ACC112 (cell line): ENCODE measurements around the gene MAP6D1.

ENCODE experiments used
- H2AFZ ChIP-seq: fragments of 200-600 bp; sonication (generic); one replicate; pipeline ENCODE4 v1.6.0; 2017; ENCODE audit warnings: antibody characterized with exemption, low read length; ENCODE audit not compliant: unreplicated experiment
- H3K27ac ChIP-seq: fragments of 200-600 bp; sonication (generic); 2 replicates; pipeline ENCODE4 v1.5.1; 2014; ENCODE audit warnings: low read depth, mild to moderate bottlenecking, antibody characterized with exemption, low read length, moderate library complexity
- H3K27me3 ChIP-seq: fragments of 200-600 bp; sonication (generic); 2 replicates; pipeline ENCODE4 v1.6.1; 2014; ENCODE audit warnings: mild to moderate bottlenecking, antibody characterized with exemption, low read length, moderate library complexity, mixed read lengths; ENCODE audit not compliant: insufficient read depth
- H3K36me3 ChIP-seq: fragments of 200-600 bp; sonication (generic); 2 replicates; pipeline ENCODE4 v1.6.1; 2016; ENCODE audit warnings: mild to moderate bottlenecking, antibody characterized with exemption, low read length, moderate library complexity, mixed read lengths; ENCODE audit not compliant: insufficient read depth
- H3K4me1 ChIP-seq: fragments of 200-600 bp; sonication (generic); one replicate; pipeline ENCODE4 v1.6.1; 2016; ENCODE audit warnings: low read length, mixed read lengths; ENCODE audit not compliant: insufficient read depth, unreplicated experiment, control insufficient read depth
- H3K4me3 ChIP-seq: fragments of 200-600 bp; sonication (generic); 2 replicates; pipeline ENCODE4 v1.5.1; 2014; ENCODE audit warnings: mild to moderate bottlenecking, low read depth, low read length
- H3K79me2 ChIP-seq: fragments of 200-600 bp; sonication (generic); one replicate; pipeline ENCODE4 v1.6.0; 2016; ENCODE audit warnings: low read length; ENCODE audit not compliant: control insufficient read depth, unreplicated experiment, insufficient read depth

MAP6D1 gene

DNA sequence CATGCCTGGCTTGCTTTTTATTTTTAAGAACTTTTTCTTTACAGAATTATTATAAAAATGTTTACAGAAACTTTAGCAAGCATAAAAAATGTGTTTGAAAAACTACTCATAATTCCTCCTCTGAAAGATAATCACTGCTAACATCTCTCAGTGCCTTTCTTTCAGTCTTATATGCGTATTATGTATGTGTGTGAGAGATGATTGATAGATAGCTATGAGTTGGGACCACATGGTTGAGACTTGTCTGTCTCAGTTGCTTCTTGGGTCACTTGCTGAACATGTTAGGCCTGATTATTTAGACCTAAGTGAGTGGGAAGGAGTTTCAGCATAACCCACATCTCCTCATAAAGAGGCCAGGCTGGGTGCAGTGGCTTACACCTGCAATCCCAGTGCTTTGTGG, 11.1 kb downstream of the MAP6D1 start:
- Histone ChIP-seq H3K79me2 (no peaks in the 10 kb centered on the region), H2AFZ (no peak overlapping the region), H3K27ac (no peak overlapping the region), H3K27me3 (no peaks in the 10 kb centered on the region), H3K4me1 (no peaks in the 10 kb centered on the region), H3K36me3 (peaks cover 21% of the 10 kb centered on the region; the same call in 1 of the 2 replicates), H3K4me3 (no peak overlapping the region)

DNA sequence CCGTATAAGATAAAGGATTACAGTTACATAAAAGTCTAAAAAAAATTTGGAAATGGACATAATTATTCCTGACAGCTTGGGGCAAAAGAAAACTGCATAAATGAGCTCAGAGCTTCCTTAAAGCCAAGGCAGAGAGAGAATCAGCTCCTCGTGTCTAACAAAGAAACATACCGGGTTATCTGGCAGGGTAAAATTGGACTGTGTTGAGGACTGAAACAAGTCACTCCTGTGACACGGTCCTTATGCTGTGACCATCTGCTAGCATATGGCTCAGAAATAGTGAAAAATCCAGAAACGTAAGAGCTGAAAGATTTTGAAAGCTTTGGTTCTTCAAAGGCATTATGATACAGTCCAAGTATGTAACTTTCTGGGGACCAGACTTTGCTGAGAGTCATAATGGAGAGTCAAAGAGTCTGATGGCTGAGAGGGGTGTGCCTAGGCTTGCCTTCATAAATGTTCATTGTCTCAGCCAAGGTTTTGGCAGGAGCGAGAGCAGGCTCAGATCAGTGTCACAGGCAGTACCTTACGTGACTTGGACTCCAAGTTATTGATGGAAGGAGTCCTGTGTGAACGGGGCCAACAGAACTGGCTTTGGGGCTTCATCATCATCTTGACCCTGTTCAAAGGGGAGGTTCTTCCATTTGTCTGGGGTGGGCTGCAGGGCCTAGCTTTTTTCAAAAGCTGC, 12.5 kb downstream of the MAP6D1 start:
- Histone ChIP-seq H3K27ac (no peak overlapping the region), H2AFZ (no peak overlapping the region), H3K36me3 (peaks cover 32% of the 10 kb centered on the region)

DNA sequence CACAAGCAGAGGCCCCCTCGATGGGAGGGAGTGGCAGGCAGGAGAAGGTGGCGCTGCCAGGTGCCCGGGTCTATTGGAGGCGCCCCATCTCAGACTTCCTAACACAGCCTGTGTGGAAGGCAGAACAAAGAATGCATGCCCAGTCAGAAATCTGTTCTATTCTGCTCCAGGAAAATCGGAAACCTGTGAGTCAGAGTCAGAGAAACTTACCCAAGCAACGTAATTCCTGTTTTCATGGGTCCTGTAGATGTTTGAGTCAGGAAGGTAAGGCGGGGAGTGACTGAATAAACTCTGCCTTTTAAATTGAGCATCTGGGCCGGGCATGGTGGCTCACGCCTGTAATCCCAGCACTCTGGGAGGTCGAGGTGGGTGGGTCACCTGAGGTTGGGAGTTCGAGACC, 13.7 kb downstream of the MAP6D1 start:
- H3K36me3 ChIP-seq, result peaks cover 38% of the 10 kb centered on the region
- H2AFZ ChIP-seq, result no peak overlapping the region
- no peaks in the 10 kb centered on the region for H3K4me1 ChIP-seq
- H3K4me3 ChIP-seq, result no peak overlapping the region
- no peaks in the 10 kb centered on the region for H3K27me3 ChIP-seq
- H3K27ac ChIP-seq, result no peak overlapping the region
- H3K79me2 ChIP-seq, result no peaks in the 10 kb centered on the region

More for the DNA sequence above, 12.5 kb downstream of the MAP6D1 start:
- Histone ChIP-seq H3K4me1 (no peaks in the 10 kb centered on the region), H3K79me2 (no peaks in the 10 kb centered on the region), H3K27me3 (no peaks in the 10 kb centered on the region), H3K4me3 (no peak overlapping the region)

DNA sequence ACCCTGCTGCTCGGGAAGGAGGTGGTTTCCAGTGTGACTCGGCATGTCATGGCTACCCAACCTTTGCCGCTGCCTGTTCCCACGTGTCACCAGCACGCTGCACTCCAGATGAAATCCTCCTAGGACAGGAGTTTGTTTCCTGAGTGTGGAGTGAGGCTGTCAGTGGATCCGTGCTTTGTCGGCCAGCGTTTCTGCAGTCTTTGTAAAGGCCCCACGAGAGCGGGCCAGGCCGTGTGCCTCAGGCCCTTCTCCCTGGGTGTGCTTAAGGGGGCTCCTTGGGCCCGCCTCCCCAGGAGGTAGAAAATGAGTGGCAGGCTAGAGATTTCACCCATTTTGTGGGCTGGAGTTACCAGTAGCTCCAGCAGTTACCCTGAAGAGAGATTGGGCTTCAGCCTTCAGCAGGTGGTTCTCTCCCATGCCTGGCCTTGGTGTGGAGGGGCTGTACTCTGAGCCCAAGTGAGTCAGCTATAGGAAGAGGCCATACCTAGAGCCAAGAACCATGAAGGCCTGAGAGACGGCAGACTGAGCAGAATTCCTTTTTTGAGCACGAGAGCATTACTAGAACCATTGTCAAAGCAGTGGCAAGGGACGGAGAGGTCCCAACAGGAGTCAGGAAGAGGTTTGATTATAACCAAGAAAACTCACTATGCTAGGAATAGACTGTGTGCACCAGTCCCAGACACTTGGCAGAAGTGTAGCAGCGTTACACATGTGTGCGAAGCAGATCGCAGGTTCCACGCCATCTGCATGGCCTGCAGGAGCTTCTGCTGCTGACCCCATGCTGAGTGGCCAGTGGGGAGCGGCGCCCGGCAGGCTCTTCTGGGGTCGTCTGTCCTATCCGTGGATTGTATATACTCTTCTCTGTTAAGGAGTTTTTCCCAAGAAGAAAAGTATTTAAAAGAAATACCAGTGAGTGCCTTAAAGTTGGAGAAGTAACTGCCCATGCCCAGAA, 14.5 kb downstream of the MAP6D1 start:
- Histone ChIP-seq H3K27me3 (no peaks in the 10 kb centered on the region), H3K4me1 (no peaks in the 10 kb centered on the region), H3K79me2 (no peaks in the 10 kb centered on the region), H3K36me3 (peaks cover 40% of the 10 kb centered on the region), H3K27ac (no peak overlapping the region), H3K4me3 (no peak overlapping the region), H2AFZ (no peak overlapping the region)

DNA sequence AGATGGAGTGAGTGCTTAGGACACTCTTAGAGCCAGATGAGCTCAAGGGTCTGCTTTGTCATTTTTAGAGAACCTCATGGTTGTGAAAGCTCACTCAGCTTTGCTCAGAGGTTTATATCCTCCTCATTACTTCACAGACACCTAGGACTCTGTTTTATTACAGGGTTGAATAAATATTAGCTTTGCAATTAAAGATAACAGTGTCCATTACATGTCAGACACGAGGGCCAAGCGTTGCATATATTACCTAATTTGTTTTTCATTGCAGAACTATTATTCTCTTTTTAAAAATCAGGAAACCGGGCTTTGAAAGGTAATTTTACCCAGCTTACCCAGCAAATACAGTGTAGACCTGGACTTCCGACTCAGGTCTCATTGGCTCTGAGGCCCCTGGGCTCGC, 16.1 kb downstream of the MAP6D1 start:
- Histone ChIP-seq H3K36me3 (peaks cover 44% of the 10 kb centered on the region), H2AFZ (no peak overlapping the region)

DNA sequence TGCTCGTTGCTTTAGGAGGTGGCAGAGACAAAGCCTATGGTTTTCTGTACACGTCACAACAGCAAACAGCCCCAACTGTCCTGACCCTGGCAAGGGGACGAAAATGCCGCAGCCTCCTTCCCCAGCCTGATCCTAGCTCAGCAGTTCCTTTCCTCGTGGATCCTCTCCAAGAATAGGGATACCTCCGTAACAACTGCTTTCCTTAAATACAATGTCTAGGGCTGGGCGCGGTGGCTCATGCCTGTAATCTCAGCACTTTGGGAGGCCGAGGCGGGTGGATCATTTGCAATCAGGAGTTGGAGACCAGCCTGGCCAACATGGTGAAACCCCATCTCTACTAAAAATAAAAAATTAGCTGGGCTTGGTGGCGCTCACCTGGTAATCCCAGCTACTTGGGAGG, 17.0 kb downstream of the MAP6D1 start:
- Histone ChIP-seq H2AFZ (no peak overlapping the region), H3K79me2 (no peaks in the 10 kb centered on the region), H3K36me3 (peaks cover 52% of the 10 kb centered on the region), H3K27ac (no peak overlapping the region), H3K4me1 (no peaks in the 10 kb centered on the region), H3K4me3 (no peak overlapping the region), H3K27me3 (no peaks in the 10 kb centered on the region)

More for the DNA sequence above, 16.1 kb downstream of the MAP6D1 start:
- Histone ChIP-seq H3K4me1 (no peaks in the 10 kb centered on the region), H3K79me2 (no peaks in the 10 kb centered on the region), H3K4me3 (no peak overlapping the region), H3K27ac (no peak overlapping the region), H3K27me3 (no peaks in the 10 kb centered on the region)

DNA sequence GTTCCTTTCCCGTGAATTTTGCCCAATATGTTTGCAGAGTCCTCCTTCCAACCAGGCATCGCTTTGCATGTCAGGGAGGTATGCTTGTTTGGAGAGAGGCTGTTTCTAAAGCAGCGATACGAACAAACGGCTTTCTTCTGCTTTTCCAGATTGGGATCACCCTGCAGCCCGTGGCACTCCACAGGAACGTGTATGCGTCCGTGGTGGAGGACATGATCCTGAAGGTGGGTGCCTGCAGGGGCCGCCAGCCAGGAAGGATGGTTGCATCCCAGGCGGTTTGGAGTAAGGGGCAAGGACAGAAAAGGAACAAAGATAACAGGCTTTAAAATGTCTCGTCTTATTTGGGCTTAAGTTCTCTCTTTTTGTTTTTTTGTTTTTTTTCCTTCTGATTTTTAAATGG, 17.5 kb downstream of the MAP6D1 start:
- no peaks in the 10 kb centered on the region for H3K4me1 ChIP-seq
- peaks cover 53% of the 10 kb centered on the region for H3K36me3 ChIP-seq
- no peaks in the 10 kb centered on the region for H3K79me2 ChIP-seq

DNA sequence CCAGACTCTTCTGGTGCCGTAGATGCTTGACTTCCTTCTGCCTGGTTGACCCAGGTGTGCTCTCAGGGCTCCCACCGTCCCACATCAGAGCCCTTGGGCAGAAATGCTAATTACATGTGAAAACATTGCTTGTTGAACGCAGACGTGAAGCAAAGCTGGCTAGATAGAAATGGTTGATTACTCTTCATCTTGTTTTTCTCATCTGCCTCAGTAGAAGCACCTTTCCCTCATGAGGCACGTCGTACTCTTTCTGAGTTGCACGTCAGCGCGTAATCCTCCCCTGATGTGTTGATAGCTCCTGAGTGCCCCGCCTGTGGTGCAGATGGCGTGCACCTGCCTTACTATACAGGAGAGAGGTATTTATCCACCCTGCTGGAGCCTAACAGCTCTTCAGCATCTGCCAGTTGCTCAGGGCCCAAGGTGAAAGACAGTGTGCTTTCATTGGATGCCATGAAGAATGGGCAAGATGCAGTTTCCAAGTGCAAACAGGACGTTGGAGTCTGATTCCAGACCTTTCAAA, 18.1 kb downstream of the MAP6D1 start:
- H3K36me3 ChIP-seq, result peaks cover 53% of the 10 kb centered on the region
- no peak overlapping the region for H2AFZ ChIP-seq
- no peaks in the 10 kb centered on the region for H3K27me3 ChIP-seq
- no peaks in the 10 kb centered on the region for H3K4me1 ChIP-seq
- no peak overlapping the region for H3K27ac ChIP-seq
- H3K4me3 ChIP-seq, result no peak overlapping the region
- H3K79me2 ChIP-seq, result no peaks in the 10 kb centered on the region

More for the DNA sequence above, 17.5 kb downstream of the MAP6D1 start:
- H3K27me3 ChIP-seq, result no peaks in the 10 kb centered on the region
- no peak overlapping the region for H3K27ac ChIP-seq
- H2AFZ ChIP-seq, result no peak overlapping the region
- no peak overlapping the region for H3K4me3 ChIP-seq

DNA sequence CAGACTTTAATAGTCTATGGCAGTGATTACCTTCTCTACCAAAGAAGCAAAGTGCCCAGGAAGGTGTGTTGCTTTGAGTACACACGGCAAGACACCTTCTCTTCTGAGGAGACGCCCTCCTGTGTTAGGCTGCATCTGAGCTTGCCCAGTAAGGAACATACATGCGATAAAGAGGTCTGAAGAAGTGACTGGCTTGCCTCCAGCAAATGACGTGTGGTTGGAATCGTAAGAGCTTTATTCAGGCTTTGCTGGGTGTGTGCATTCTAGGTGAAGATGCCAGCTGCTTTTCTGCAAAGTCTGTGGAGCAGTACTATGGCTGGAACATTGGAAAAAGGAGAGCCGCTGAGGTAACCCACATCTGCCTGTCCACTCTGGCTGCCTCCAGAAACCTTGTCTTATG, 22.4 kb downstream of the MAP6D1 start:
- Histone ChIP-seq H3K79me2 (no peaks in the 10 kb centered on the region), H3K27ac (no peak overlapping the region), H3K4me1 (no peaks in the 10 kb centered on the region), H2AFZ (no peak overlapping the region), H3K27me3 (no peaks in the 10 kb centered on the region), H3K4me3 (no peak overlapping the region), H3K36me3 (peaks cover 58% of the 10 kb centered on the region)

DNA sequence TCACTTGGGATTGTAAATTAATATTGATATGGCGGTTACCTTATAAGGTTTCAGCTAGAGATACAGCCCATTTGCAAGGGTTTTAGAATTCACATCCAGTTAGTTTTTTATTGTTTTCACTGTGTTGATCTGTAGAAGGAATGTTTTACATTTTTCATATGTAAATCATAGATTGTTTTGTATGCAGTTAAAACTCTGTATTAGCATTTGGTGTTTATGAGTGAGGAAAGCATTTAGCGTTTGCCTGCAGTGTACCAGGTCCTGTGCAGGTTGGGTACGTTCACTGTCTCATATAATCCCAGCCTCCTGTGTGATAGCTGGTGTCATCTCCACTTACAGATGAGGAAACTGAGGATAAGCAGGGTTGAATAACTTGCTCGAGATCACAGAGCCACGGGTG, 23.8 kb downstream of the MAP6D1 start:
- Histone ChIP-seq H2AFZ (no peak overlapping the region), H3K79me2 (no peaks in the 10 kb centered on the region), H3K4me3 (no peak overlapping the region), H3K4me1 (no peaks in the 10 kb centered on the region), H3K27ac (no peak overlapping the region), H3K27me3 (no peaks in the 10 kb centered on the region), H3K36me3 (peaks cover 52% of the 10 kb centered on the region)
